T-helper 2 cell (primary cell): ENCODE results near the gene TMEM95.
A peak's percentile ranks its signal among the peaks of the same experiment; 100 is the strongest.
"Not testable (repeated sequence)": the region's sequence is repeated elsewhere in the genome, so short reads cannot be mapped to it uniquely, and the experiment has no call there.

ENCODE experiments used
- DNase-seq, 5 experiments: peaks; one replicate each; pipeline versions ENCODE4 v3.0.0 to v3.0.0-alpha.2; 2012 to 2022

The TMEM95 gene

GRCh38 chr17:7346761-7347614 lies 8.0 kb upstream of the TMEM95 start:
- DNase-seq, result no peak

GRCh38 chr17:7347630-7348477 lies 7.1 kb upstream of the TMEM95 start:
- no peak for DNase-seq

DNA sequence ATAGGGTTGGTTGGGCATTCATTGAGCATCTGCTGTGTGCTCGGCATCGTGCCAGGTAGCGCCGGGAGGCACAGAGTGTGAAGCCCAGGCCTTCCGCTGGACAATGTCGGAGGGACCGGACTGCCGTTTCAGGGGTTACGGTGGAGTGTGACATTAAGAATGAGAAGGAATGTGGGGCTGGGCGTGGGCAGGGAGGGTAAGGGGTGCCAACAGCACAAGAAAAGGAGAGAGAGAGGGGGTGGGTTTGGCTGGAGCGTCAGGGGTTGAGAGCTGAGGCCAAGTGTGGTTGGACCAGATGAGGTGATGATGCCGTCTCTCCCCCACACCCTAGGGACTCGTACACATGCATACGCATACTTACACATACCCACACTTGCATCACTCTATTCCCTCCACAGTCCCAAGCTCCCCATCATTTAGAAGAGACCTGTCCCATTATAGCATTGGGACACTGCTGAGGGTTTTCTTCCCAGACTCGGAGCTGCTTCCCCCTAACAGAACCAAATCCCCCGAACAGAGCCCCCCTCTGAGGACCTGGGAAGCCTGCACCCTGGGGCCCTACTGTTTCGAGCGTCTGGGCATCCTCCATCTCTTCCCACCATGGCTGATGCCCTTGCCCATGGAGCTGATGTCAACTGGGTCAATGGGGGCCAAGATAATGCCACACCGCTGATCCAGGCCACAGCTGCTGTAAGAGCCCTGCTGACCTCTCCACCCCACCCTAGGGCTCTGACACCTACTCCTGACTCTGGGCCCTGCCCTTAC lies 6.3 kb upstream of the TMEM95 start:
- no peak for DNase-seq

GRCh38 chr17:7351665-7352502 lies 3.1 kb upstream of the TMEM95 start, which contains the start of gene KCTD11:
Gene KCTD11, plus strand, starts transcription at chr17:7352162.
- peak; percentile 48 to 90 (median 59) for DNase-seq

DNA sequence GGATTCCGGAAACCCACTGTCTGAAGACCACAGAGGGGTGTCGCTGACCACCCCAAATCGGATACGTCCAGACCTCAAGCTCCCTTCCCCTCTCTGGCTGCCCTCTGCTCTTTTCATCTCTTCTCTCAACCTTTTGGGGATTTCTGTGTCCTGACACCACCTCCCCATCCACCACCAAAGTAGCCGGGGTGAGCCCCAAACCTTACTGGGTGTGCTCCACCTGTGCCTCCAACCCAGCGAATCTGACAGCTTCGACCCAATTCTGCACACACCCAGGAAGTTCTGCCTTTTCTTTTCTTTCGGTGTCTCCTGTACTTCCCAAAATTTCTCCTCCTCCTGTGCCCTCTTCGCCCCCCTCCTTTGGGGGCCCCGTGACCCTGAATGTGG lies 2.5 kb upstream of the TMEM95 start:
- no peak for DNase-seq

- no peak for DNase-seq
Measured at GRCh38 chr17:7352910-7353635, 1.9 kb upstream of the TMEM95 start.

DNA sequence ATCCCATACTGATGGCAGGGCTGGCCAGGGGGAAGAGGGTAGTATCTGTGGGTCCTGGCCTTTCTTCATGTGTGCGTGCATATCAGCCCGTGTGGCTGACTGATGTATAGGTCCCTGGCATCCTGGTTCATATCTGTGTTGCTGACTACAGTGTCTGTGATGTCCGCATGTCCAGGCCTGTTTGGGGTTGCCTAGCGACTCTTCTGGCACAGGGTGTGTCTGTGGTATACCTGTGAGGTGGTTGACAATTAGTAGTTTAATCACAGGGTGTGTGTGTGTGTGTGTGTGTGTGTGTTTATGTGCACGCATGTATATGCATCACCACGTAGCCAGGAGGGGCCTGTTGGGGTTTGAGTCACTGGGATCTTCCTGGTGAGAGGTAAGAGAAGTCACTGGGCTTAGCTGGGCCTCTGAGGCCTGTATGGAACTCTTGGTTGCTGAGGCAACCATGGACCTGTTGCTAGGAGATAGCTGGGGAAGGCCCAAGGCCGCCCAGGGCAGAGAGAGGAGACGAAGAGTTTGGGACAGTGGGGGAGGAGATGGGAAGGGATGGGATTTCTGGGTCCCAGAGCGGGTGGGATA lies 603 bp upstream of the TMEM95 start:
- DNase-seq, result peak in 1 of 5 experiments; percentile 38

GRCh38 chr17:7355573-7355972 lies 617 bp downstream of the TMEM95 start:
- no peak for DNase-seq

GRCh38 chr17:7356072-7356549 lies 1.2 kb downstream of the TMEM95 start:
- DNase-seq, result peak; percentile 61 to 87 (median 75)

DNA sequence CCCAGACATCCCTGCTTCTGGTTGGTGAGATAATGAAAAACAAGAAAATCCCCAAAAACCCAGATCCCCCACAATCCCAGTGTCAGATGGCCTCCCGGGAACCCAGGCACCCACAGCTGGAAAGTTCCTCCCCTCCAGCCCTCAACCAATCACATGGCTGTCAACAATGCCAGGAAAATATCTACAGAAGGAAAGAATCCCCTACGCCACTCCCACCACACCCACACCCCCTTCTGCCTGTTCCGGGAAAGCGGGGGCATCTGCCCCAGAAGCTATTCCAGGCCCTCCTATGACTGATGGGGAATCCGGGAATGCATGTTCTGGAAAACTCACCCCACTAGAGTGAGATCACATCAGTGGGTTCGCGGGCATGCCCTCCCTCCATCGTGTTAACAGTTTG lies 1.8 kb downstream of the TMEM95 start:
- no peak for DNase-seq

DNA sequence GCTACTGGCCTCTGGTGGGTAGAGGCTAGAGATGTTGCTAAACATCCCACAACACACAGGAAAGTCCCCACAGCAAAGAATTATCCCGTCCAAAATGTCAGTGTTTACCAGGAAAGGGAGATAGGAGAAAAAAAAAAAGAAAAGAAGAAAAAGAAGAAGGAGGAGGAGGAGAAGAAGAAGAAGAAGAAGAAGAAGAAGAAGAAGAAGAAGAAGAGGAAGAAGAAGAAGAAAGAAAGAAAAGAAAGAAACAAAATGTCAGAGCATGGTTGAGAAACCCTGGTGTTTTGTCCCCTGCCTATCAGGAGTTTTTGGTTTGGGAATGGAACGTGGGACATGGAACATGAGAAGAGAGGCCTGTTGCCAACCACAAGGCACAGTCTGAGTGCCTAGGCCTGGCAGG lies 2.4 kb downstream of the TMEM95 start:
- no peak for DNase-seq

- DNase-seq, result no peak
Measured at GRCh38 chr17:7361906-7362305, 7.0 kb downstream of the TMEM95 start.

GRCh38 chr17:7363311-7363710 lies 8.4 kb downstream of the TMEM95 start:
- DNase-seq, result no peak

GRCh38 chr17:7365963-7366362 lies 11.0 kb downstream of the TMEM95 start:
- DNase-seq, result not testable (repeated sequence)

- DNase-seq, result no peak
Measured at GRCh38 chr17:7367083-7367482, 12.1 kb downstream of the TMEM95 start.

DNA sequence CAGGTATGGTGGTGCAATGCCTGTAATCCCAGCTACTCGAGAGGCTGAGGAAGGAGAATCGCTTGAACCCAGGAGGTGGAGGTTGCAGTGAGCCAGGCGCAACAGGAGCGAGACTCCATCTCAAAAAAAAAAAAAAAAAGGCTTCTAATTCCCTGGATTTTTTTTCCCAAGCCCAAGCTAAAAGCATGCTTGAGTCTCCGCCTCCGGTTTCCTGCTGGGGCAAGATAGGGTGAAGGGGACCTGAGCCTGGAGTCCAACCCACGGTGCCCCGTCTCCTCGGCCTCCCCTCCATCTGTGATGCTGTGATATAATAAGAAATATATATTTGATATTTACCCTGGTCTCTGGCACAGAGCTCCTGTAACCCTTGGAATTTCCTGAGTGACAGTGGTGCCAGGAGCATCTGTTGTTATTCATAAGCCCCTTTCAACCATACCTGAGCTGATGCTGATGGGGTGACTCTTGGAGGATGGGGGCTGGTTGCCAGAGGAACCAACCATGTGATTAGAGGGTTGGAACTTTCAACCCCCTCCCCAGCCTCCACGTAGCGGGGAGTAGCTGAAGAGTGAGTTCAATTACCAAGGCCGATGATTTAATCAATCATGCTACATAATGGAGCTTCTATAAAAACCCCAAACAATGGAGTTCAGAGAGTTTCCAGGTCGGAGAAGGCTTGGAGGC lies 13.1 kb downstream of the TMEM95 start:
- DNase-seq, result no peak

DNA sequence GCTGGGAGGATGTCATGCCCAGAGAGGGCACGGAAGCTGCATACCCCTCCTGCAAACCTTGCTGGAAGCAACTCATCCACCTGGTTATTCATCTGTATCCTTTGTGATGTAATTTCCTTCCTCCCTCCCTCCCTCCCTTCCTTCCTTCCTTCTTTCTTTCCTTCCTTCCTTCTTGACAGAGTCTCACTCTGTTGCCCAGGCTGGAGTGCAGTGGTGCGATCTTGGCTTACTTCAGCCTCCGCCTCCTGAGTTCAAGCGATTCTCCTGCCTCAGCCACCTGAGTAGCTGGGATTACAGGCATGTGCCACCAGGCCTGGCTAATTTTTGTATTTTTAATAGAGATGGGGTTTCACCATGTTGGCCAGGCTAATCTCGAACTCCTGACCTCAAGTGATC lies 13.6 kb downstream of the TMEM95 start:
- not testable (repeated sequence) for DNase-seq

DNA sequence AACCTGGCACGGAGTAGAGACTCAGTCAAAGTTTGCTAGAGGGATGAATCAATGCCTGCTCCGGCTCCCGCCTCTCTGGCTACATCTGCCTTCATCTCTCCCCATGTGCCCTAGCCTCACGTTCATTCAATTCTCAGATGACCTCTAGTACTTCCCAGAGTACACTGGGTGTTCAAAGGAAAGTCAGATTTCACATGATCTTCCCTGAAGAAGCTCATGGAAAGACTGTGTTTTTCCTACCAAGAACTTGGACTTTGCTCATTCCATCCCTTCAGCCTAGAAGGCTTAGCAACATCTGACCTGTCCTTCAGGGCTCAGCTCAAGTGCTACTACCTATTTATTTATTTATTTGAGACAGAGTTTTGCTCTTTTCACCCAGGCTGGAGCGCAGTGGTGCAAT lies 14.9 kb downstream of the TMEM95 start:
- DNase-seq, result no peak

GRCh38 chr17:7370853-7371252 lies 15.9 kb downstream of the TMEM95 start:
- no peak for DNase-seq

DNA sequence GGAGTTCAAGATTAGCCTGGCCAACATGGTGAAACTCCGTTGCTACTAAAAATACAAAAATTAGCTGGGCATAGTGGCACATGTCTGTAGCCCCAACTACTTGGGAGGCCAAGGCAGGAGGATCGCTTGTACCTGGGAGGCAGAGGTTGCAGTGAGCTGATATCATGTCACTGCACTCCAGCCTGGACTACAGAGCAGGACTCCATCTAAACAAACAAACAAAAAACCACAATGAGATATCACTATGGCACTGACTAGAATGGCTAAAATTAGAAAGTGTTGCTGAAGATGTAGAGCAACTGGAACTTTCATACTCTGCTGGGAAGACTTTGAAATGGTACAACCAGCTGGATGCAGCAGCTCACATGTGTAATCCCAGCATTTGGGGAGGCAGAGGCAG lies 19.4 kb downstream of the TMEM95 start:
- DNase-seq, result no peak
